GM19043 (cell line): ENCODE measurements around the gene SDK2.

ENCODE experiments used
- ATAC-seq: cut with Tn5 transposase; IDR thresholded peaks from one replicate; pipeline ENCODE4 v1.9.1; 2021; ENCODE audit warnings: low read depth; ENCODE audit not compliant: unreplicated experiment

The SDK2 gene

DNA sequence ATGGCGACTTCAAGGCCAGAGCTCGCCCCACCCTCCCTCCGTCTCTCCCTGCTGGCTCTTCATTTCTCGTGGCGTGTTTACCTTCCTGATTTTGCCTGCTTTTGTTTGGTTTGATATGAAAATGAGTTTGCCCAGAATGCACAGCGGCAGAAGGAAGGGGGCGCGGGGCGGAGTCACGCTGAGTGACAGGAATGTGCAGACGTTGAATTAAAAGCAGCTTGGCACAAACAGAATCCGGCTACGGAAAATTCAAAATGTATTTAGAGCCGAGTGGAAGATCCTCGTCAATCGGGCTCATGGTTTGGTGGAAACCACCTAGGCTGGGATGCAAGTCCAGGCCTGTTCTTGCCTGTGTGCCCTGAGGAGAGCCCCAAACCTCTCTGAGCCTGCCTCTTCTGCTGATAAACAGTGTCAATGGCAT lies 102.7 kb downstream of the SDK2 start:
- no peak for ATAC-seq

- no peak for ATAC-seq
Measured at GRCh38 chr17:73541111-73541510, 103.1 kb downstream of the SDK2 start.

DNA sequence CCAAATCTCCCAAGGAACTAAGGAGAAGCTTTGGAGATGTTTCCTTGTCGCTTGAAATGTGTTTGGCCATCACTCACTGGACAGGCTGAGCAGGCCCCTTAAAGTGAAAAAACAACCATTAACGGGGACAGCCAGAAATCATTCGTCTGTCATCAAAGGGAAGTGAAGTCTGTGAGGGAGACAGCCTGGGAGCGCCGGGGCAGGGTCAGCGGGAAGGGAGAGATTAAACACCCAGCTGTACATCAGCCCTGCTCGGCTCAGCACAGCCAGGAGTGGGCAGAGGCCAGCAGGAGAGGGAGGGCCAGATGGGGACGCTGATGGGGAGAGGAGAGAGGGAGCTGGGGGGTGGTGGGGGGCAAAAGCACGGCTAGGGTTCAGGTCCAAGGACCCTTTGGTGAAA lies 105.1 kb downstream of the SDK2 start:
- no peak for ATAC-seq

DNA sequence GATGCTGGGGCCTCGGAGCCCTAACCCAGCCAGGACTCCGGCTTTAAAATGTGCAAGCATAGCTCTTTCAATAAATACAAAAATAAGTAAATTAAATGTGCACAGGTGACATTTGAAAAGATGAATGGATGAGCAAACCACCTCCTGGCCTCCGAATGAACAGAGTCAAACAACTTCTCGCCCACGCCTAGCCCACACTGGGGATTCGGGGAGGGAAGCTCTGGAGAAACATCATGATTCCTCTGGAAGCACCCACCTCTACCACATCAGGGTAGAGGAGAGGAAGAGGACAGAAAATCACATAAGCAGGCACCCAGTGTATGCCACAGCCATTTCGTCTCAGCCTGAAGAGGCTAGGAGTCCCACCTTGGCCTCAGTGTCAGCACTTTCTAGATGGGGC lies 105.8 kb downstream of the SDK2 start:
- ATAC-seq = no peak

- ATAC-seq = no peak
Measured at GRCh38 chr17:73536700-73537605, 107.3 kb downstream of the SDK2 start.

DNA sequence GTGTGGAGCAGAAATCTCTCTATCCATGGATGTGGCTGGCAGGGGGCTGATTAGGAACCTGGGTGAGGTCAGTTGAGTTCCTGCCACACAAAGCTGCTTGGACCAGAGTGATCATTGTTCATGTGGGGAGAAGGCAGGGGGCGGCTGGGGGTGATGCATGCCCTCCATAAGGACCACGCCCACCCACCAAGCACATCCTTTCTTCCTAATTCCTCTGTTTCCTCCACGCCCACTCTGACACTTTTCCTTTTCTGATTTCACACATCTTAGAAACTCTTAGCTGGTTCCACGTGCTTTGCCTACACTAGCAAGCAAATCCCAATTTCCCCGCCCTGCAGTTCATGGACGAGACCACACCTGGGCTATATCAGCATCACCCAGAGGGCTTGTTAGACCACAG lies 108.5 kb downstream of the SDK2 start:
- no peak for ATAC-seq

GRCh38 chr17:73534209-73534909 lies 109.9 kb downstream of the SDK2 start:
- no peak for ATAC-seq

DNA sequence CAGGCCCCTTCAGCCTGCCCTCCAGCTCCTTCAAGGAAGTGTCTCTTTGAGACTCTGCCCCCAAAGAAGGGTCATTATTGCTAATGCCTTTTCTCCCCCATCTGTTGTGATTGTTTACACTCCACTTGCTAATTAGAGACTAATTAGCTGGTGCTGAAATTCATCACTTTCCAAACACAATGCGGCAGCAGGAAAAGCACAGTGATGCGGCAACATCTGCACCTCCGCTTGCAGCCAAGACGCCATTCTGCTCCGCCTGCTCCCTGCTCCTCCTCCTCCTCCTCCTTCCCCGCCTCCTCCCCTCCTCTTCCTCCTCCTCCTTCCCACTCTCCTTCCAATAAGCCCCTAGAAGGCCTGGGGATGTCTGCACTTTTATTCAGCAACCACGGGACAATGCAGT lies 110.5 kb downstream of the SDK2 start:
- no peak for ATAC-seq

DNA sequence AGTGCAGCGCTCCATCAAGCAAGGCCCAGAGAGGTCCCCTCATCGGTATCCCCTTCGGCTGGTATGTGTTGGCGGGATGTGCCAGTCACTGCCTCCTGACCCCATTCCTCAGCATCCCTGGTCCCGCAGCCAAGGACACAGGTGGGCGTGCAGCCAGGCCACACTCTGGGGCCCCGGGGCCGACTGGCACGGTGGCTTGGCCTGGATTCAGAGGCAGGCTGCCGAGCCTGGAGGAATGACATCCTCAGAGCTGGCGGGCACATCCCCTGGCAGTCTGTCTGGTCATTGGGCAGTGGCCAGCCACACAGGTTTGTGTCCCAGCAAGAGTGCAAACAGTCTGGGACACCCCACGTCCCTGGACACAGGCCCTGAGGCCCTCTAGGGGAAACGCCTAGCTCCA lies 111.1 kb downstream of the SDK2 start:
- ATAC-seq = no peak

- no peak for ATAC-seq
Measured at GRCh38 chr17:73532421-73532901, 111.8 kb downstream of the SDK2 start.

- no peak for ATAC-seq
Measured at GRCh38 chr17:73531158-73531557, 113.1 kb downstream of the SDK2 start.

- ATAC-seq = no peak
Measured at GRCh38 chr17:73528679-73529078, 115.6 kb downstream of the SDK2 start.

GRCh38 chr17:73526952-73527351 lies 117.3 kb downstream of the SDK2 start:
- no peak for ATAC-seq

- no peak for ATAC-seq
Measured at GRCh38 chr17:73524941-73525679, 119.1 kb downstream of the SDK2 start.

GRCh38 chr17:73522696-73523095 lies 121.5 kb downstream of the SDK2 start:
- ATAC-seq = no peak

DNA sequence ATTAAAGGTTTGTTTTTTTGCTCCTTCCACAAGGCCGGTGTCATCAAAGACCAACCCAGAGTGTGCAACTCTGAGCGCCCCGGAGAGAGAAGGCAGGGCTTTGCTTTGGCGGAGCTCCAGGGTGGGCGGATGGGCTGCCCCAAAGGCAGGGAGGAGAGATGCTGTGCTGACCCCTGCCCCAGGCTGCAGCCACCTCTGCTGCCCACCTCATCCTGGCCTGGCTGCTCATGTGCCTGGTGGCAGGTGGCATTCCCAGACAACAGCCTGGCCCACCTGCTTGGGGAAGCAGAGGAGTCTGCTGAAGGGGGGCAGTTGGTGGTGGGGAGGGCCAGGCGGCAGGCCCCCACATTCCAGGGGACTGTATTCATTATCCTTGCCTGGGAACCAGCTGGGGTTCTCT lies 122.1 kb downstream of the SDK2 start:
- no peak for ATAC-seq

DNA sequence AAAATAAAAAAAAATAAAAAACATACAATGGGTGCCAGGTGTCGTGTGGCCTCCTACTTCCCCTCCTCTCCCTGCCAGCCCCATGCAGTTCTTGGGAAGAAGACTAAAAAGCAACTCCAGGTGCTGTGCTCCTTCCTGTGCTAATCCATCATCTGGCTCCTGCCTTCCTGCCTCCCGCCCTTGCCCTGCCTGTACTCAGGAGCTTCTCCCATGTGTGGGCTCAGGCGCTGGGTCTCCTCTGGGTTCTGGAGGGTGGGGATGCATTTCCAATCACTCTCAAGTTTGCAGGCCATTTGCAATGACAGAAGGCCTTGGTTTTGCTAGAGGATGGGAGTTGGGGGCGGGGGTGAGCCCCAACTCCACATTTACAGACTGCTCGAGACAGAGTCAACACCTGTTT lies 122.9 kb downstream of the SDK2 start:
- no peak for ATAC-seq

- ATAC-seq = no peak
Measured at GRCh38 chr17:73520369-73520761, 123.9 kb downstream of the SDK2 start.

- no peak for ATAC-seq
Measured at GRCh38 chr17:73519714-73520368, 124.4 kb downstream of the SDK2 start.

- no peak for ATAC-seq
Measured at GRCh38 chr17:73519011-73519410, 125.2 kb downstream of the SDK2 start.

GRCh38 chr17:73516431-73516830 lies 127.8 kb downstream of the SDK2 start:
- ATAC-seq = no peak
